ENCODE results near the gene MRFAP1L1. TPM values are rescaled to one million over a fixed set of nuclear protein-coding genes. Genes with fewer than 3 reads are reported as not detected.

The MRFAP1L1 gene
- total and polyA plus RNA-seq, 9 of the 15 experiments (the other 6 are each of a cell fraction or from before 2014, with no cell fraction given): 37.6 to 111 (median 83.8) TPM

DNA sequence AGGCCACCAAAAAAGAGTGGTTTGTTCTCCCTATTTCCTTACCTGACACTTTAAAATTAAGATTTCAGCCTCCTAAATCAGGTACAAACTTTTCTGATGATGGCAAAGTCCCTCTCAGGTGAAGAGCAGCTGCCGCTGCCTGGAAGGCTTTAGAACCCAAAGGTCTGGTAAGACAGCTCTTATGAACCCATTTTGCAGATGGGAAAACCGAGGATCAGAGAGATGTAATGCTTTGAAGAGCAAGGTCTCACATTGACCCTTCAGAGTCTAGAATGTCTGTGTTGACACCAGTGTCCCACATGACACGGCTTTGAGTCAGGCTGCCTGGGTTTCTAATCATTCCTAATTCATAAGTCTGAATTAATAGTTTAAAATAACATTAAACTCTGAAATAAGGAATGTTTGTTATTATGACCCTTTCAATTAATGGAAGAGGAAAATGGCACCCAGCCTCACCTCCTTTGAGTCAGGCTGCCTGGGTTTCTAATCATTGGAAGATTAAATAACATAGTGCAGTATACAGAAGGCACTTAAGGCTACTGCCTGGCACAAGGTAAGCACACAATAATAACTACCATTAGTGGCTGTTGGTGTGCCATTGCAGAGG, 44.9 kb upstream of the MRFAP1L1 start (continued):
- no peak for TF ChIP-seq ZNF551 (CRISPR knock-in tag; IDR thresholded peaks at IDR 0.05)
- no peak for TF ChIP-seq HNRNPUL1 (IDR thresholded peaks at IDR 0.05; ENCODE audit: low read length)
- TF ChIP-seq POU5F1 (IDR thresholded peaks at IDR 0.05; ENCODE audit: borderline replicate concordance, low read depth, low read length, partially characterized antibody): no peak
- no peak for TF ChIP-seq ZNF644 (tag; IDR thresholded peaks at IDR 0.05; ENCODE audit: low read depth)
- TF ChIP-seq KDM1A (IDR thresholded peaks at IDR 0.05): peak; percentile 91 to 96
- TF ChIP-seq MBD1 (CRISPR knock-in tag; IDR thresholded peaks at IDR 0.05): no peak
- TF ChIP-seq IFI16 (CRISPR knock-in tag; IDR thresholded peaks at IDR 0.05): no peak
- no peak for TF ChIP-seq ZNF197 (CRISPR knock-in tag; IDR thresholded peaks at IDR 0.05; ENCODE audit: low read depth)
- no peak for TF ChIP-seq POLR2B (IDR thresholded peaks at IDR 0.05; ENCODE audit: low read depth, partially characterized antibody)
- no peak for TF ChIP-seq CBFA2T2 (conservative IDR thresholded peaks at IDR 0.05)
- TF ChIP-seq SUPT5H (IDR thresholded peaks at IDR 0.05): no peak
- TF ChIP-seq, protein P1, sequence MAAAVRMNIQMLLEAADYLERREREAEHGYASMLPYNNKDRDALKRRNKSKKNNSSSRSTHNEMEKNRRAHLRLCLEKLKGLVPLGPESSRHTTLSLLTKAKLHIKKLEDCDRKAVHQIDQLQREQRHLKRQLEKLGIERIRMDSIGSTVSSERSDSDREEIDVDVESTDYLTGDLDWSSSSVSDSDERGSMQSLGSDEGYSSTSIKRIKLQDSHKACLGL (CRISPR knock-in tag; IDR thresholded peaks at IDR 0.05; ENCODE audit: borderline replicate concordance, poor library complexity, severe bottlenecking): no peak
- peak; percentile 97 for TF ChIP-seq HDAC2 (IDR thresholded peaks at IDR 0.05)
- TF ChIP-seq DDX20 (tag; IDR thresholded peaks at IDR 0.05; ENCODE audit: low read depth): no peak
- no peak for TF ChIP-seq CC2D1A (IDR thresholded peaks at IDR 0.05)
- no peak for TF ChIP-seq RBM34 (IDR thresholded peaks at IDR 0.05; ENCODE audit: borderline replicate concordance, insufficient read depth, low read length)
- TF ChIP-seq, protein P2, sequence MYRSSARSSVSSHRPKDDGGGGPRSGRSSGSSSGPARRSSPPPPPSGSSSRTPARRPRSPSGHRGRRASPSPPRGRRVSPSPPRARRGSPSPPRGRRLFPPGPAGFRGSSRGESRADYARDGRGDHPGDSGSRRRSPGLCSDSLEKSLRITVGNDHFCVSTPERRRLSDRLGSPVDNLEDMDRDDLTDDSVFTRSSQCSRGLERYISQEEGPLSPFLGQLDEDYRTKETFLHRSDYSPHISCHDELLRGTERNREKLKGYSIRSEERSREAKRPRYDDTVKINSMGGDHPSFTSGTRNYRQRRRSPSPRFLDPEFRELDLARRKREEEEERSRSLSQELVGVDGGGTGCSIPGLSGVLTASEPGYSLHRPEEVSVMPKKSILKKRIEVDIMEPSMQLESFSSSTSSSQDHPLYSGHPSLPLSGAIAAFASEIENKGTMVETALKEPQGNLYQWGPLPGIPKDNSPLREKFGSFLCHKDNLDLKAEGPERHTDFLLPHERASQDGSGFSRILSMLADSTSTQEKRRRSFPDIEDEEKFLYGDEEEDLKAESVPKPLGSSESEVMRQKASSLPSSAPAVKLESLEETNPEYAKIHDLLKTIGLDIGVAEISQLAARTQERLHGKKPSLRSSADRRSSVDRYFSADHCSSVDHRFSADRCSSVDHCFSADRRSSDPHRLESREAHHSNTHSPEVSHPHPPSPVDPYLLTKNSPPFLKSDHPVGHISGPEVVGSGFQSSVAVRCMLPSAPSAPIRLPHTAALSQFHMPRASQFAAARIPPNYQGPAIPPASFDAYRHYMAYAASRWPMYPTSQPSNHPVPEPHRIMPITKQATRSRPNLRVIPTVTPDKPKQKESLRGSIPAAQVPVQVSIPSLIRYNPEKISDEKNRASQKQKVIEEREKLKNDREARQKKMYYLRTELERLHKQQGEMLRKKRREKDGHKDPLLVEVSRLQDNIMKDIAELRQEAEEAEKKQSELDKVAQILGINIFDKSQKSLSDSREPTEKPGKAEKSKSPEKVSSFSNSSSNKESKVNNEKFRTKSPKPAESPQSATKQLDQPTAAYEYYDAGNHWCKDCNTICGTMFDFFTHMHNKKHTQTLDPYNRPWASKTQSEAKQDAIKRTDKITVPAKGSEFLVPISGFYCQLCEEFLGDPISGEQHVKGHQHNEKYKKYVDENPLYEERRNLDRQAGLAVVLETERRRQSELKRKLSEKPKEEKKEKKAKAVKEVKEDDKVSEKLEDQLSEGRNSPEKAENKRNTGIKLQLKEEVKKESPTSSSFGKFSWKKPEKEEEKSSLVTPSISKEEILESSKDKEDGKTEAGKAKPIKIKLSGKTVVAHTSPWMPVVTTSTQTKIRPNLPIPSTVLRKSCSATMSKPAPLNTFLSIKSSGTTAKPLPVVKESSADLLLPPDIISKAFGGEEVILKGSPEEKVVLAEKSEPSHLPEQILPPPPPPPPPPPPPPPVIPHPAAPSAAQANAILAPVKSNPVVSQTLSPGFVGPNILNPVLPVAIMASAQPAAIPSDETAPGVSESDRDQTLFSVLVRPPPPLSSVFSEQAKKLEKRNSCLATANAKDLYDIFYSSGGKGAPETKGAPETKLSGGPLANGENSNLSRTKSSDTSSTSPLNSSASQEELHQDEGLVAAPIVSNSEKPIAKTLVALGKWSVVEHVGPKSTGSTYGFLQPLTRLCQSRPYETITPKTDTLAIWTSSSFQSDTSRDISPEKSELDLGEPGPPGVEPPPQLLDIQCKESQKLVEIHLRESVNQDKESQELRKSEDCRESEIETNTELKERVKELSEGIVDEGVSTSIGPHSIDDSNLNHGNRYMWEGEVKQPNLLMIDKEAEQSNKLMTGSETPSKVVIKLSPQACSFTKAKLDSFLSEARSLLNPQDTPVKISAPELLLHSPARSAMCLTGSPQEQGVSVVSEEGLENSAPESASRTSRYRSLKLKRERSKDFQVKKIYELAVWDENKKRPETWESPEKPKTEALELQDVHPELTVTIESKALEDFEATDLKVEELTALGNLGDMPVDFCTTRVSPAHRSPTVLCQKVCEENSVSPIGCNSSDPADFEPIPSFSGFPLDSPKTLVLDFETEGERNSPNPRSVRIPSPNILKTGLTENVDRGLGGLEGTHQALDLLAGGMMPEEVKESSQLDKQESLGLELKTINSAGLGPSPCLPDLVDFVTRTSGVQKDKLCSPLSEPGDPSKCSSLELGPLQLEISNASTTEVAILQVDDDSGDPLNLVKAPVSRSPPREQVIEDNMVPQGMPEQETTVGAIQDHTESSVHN (IDR thresholded peaks at IDR 0.05; ENCODE audit: borderline replicate concordance in 1 of 2, low read depth in 1 of 2): no peak
- no peak for TF ChIP-seq MIER1 (IDR thresholded peaks at IDR 0.05; ENCODE audit: low read depth)
- TF ChIP-seq COPS2 (conservative IDR thresholded peaks at IDR 0.05): no peak
